ENCODE data around the gene MCRS1.
"Not testable (repeated sequence)": the region's sequence is repeated elsewhere in the genome, so short reads cannot be mapped to it uniquely, and the experiment has no call there.

The MCRS1 gene

DNA sequence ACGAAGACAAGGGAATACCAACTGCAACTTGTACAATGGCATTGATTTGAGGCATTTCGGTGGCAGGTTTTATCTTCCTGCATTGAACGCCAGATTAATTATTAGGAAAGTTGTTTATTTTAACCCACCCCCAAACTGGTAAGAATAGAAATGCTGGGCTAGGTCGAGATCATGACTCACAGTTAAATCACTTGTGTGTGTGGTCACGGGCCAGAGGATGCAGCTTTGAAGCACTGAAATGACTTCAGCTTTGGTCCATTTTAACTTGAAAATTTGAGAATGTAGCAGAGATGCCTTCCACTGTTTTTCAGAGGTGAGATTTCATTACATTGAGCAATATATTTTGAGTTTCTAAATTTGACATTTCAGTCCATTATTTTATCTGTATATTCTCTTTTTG, 52.7 kb downstream of the MCRS1 start:
- H3K4me3 ChIP-seq (ENCODE audit: low read depth, low read length) = no peak overlapping the region
- no peak for DNase-seq (ENCODE audit: low read depth)
- TF ChIP-seq, protein P1, sequence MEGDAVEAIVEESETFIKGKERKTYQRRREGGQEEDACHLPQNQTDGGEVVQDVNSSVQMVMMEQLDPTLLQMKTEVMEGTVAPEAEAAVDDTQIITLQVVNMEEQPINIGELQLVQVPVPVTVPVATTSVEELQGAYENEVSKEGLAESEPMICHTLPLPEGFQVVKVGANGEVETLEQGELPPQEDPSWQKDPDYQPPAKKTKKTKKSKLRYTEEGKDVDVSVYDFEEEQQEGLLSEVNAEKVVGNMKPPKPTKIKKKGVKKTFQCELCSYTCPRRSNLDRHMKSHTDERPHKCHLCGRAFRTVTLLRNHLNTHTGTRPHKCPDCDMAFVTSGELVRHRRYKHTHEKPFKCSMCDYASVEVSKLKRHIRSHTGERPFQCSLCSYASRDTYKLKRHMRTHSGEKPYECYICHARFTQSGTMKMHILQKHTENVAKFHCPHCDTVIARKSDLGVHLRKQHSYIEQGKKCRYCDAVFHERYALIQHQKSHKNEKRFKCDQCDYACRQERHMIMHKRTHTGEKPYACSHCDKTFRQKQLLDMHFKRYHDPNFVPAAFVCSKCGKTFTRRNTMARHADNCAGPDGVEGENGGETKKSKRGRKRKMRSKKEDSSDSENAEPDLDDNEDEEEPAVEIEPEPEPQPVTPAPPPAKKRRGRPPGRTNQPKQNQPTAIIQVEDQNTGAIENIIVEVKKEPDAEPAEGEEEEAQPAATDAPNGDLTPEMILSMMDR (IDR thresholded peaks at IDR 0.05; ENCODE audit: low read depth, low read length, missing control alignments) = no peak

DNA sequence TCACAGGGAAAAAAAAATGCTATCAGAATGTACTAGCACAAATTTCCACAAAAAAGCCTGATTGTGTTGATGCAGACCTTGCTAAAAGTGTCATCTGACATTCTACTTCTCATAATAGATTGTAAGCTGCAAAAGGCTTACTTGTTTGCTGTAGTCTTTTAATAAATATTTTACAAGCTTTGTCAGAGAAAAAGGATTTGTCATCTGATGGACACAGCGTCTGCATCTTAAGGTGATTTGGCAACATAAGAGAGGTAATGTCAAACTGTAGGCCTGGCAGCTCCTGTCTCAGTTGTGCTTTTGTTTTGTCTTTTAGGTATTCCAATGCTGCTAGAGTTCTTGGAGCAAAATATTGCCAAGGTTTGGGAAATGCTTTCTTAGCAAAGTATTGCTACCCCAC, 55.4 kb downstream of the MCRS1 start:
- no peak overlapping the region for H3K4me3 ChIP-seq (ENCODE audit: low read depth, low read length)
- TF ChIP-seq, protein P1 (IDR thresholded peaks at IDR 0.05; ENCODE audit: low read depth, low read length, missing control alignments) = no peak
- no peak for DNase-seq (ENCODE audit: low read depth)

DNA sequence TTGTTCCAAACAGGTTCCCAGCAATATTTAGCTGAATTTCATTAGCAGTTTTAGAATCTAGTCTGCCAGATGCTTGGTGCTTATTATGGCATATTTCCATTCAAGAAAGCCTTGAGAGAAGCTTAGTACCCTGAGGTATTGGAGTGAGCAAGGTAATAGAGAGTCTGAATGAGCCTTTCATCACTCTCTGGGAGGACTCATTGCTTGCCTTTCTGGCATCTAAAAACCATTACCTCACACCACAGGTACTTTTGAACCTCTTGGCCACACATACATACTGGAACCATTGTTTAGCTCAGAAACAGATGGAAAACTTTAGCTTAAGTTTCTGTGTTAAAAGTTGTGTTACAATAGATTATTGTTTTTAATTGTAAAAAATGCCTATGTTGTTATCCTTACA, 56.5 kb downstream of the MCRS1 start:
- H3K4me3 ChIP-seq (ENCODE audit: low read depth, low read length) = no peak overlapping the region
- TF ChIP-seq, protein P1 (IDR thresholded peaks at IDR 0.05; ENCODE audit: low read depth, low read length, missing control alignments) = no peak
- no peak for DNase-seq (ENCODE audit: low read depth)

DNA sequence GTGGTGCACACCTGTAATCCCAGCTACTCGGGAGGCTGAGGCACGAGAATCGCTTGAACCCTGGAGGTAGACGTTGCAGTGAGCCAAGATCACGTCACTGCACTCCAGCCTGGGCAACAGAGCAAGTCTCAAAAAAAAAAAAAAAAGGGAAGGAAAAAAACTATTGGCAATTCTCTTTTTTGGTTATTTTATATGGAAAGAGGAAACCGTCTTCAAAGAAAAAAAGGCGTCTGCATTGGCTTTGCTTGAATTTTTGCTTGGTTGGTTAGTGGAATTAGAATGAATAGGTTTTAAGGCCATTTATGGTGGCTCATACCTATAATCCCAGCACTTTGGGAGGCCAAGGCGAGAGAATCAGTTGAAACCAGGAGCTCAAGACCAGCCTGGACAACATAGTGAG, 58.3 kb downstream of the MCRS1 start:
- not testable (repeated sequence) for DNase-seq (ENCODE audit: low read depth); H3K4me3 ChIP-seq (ENCODE audit: low read depth, low read length)
